Karpas-422 (cell line): Measurements from ENCODE around the gene EAF2. TPM values are rescaled to one million over a fixed set of nuclear protein-coding genes. Genes with fewer than 3 reads are reported as not detected.

Experiments used
- DNase-seq: peaks from one replicate; pipeline ENCODE4 v3.0.0-alpha.2; 2015
- H2AFZ ChIP-seq: fragments of 200-600 bp; sonication (generic); 2 replicates; pipeline ENCODE4 v1.6.1; 2014; ENCODE audit warnings: antibody characterized with exemption, low read length, mixed read lengths
- H3K27ac ChIP-seq: fragments of 200-600 bp; sonication (generic); 2 replicates; pipeline ENCODE4 v1.5.1; 2014; ENCODE audit warnings: mild to moderate bottlenecking, low read length, moderate library complexity
- H3K27me3 ChIP-seq: fragments of 200-600 bp; sonication (generic); 2 replicates; pipeline ENCODE4 v1.6.1; 2014; ENCODE audit warnings: low read length, mixed read lengths
- H3K36me3 ChIP-seq: fragments of 200-600 bp; sonication (generic); 2 replicates; pipeline ENCODE4 v1.6.1; 2014; ENCODE audit warnings: low read length, mixed read lengths; ENCODE audit not compliant: insufficient read depth
- H3K4me1 ChIP-seq: fragments of 200-600 bp; sonication (generic); 2 replicates; pipeline ENCODE4 v1.6.1; 2014; ENCODE audit warnings: mild to moderate bottlenecking, low read length, mixed read lengths
- H3K4me2 ChIP-seq: fragments of 200-600 bp; sonication (generic); 2 replicates; pipeline ENCODE4 v1.6.1; 2014; ENCODE audit warnings: low read length, low read depth, mild to moderate bottlenecking; ENCODE audit not compliant: poor library complexity, severe bottlenecking
- H3K4me3 ChIP-seq: fragments of 200-600 bp; sonication (generic); 2 replicates; pipeline ENCODE4 v1.5.1; 2014; ENCODE audit warnings: mild to moderate bottlenecking, antibody characterized with exemption, low read length, mixed read lengths
- H3K79me2 ChIP-seq: fragments of 200-600 bp; sonication (generic); 2 replicates; pipeline ENCODE4 v1.6.1; 2014; ENCODE audit warnings: mild to moderate bottlenecking, low read length, mixed read lengths
- H3K9ac ChIP-seq: fragments of 200-600 bp; sonication (generic); 2 replicates; pipeline ENCODE4 v1.6.0; 2014; ENCODE audit warnings: low read length
- H3K9me2 ChIP-seq: fragments of 200-600 bp; sonication (generic), shearing (Covaris generic); replicated peaks from 2 replicates; pipeline ENCODE4 v1.6.0; 2014; ENCODE audit warnings: mild to moderate bottlenecking, low read length, moderate library complexity; ENCODE audit not compliant: insufficient read depth
- H3K9me3 ChIP-seq: fragments of 300-700, 200-600 bp; sonication (generic); 2 replicates; pipeline ENCODE4 v1.6.1; 2014; ENCODE audit warnings: low read length, mixed read lengths
- H4K20me1 ChIP-seq: fragments of 200-600 bp; sonication (generic); 2 replicates; pipeline ENCODE4 v1.6.1; 2014; ENCODE audit warnings: mild to moderate bottlenecking, antibody characterized with exemption, low read length, low read depth; ENCODE audit not compliant: insufficient read depth
- total RNA-seq: library from RNA; depleted of rRNA; stranded (reverse); fragments of >200 nt; shearing (Covaris generic); gene quantifications from 2 replicates; pipeline ENCODE4 v1.2.3, GENCODE V29; 2014; ENCODE audit warnings: low replicate concordance; rRNA removed

The EAF2 gene
- total RNA-seq, 1 experiment from 2014 or later = 60.6 TPM

DNA sequence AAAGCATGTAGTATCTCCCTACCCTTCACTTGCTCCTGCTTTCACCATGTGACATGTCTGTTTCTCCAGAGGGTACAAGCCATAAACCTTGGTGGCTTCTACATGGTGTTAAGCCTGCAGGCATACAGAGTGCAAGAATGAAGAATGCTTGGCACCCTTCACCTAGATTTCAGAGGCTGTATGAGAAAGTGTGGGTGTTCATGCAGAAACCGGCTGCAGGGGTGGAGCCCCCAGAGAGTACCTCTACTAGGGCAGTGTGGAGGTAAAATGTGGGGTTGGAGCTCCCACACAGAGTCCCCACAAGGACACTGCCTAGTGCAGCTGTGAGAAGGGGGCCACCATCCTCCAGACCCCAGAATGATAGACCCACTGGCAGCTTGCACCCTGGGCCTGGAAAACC is 91.4 kb downstream of the EAF2 start:
- no peaks in the 10 kb centered on the region for H3K9me2 ChIP-seq
- H3K27ac ChIP-seq = no peak overlapping the region
- no peak overlapping the region for H3K9ac ChIP-seq
- no peak overlapping the region for H3K4me3 ChIP-seq
- H3K9me3 ChIP-seq = no peaks in the 10 kb centered on the region
- no peaks in the 10 kb centered on the region for H3K79me2 ChIP-seq
- H4K20me1 ChIP-seq = no peaks in the 10 kb centered on the region
- H2AFZ ChIP-seq = no peak overlapping the region
- peaks cover 9% of the 10 kb centered on the region for H3K4me1 ChIP-seq
- H3K27me3 ChIP-seq = no peaks in the 10 kb centered on the region
- peaks cover 54% of the 10 kb centered on the region for H3K36me3 ChIP-seq
- DNase-seq = peak; percentile 44
- no peak overlapping the region for H3K4me2 ChIP-seq

Other genes with a start within 250 kb of the EAF2 start
- gene FBXO40, start 241.8 kb upstream of the EAF2 start, total RNA-seq = not detected in 2 replicates
- 203 and 339 TPM in 2 replicates for gene HCLS1, start 174.3 kb upstream of the EAF2 start, total RNA-seq
- gene GOLGB1, start 85.5 kb upstream of the EAF2 start, total RNA-seq = 26.5 and 32.5 TPM in 2 replicates
- 56.3 and 62.8 TPM in 2 replicates for gene IQCB1, start 149 bp upstream of the EAF2 start, total RNA-seq
- 5.6 and 17.3 TPM in 2 replicates for gene SLC15A2, start 59.2 kb downstream of the EAF2 start, total RNA-seq
- gene ILDR1, start 187.0 kb downstream of the EAF2 start, total RNA-seq = 0.52 and 0.76 TPM in 2 replicates
- 8.5 and 24.4 TPM in 2 replicates for gene CD86, start 220.2 kb downstream of the EAF2 start, total RNA-seq